Adrenal gland (tissue), 12 donors: ENCODE measurements around the gene MAN1C1. TPM values are rescaled to one million over a fixed set of nuclear protein-coding genes. Genes with fewer than 3 reads are reported as not detected.

ENCODE experiments used
- DNase-seq, 7 donors: peaks; one replicate each; pipeline ENCODE4 v3.0.0-alpha.2; 2019 to 2020
- H3K27ac ChIP-seq, 5 donors: fragments of 200-600 bp; sonication (generic) in 4 of 5; 1 replicate in 3 of 5; 2 replicates in 2 of 5; pipeline versions ENCODE4 v1.5.1 to v1.8.0; 2016 to 2020; ENCODE audit warnings: mild to moderate bottlenecking in 1 of 5
- H3K27me3 ChIP-seq: fragments of 200-600 bp; 2 replicates; pipeline ENCODE4 v1.8.0; 2021
- H3K36me3 ChIP-seq, 2 donors: fragments of 200-600 bp; replicated peaks in 1 of 2; 1 replicate in 1 of 2; 2 replicates in 1 of 2; pipeline versions ENCODE4 v1.5.1 to v1.8.0; 2018 to 2022
- H3K4me1 ChIP-seq, 2 donors: fragments of 200-600 bp; replicated peaks in 1 of 2; 1 replicate in 1 of 2; 2 replicates in 1 of 2; pipeline versions ENCODE4 v1.5.1 to v1.8.0; 2018 to 2021
- H3K4me3 ChIP-seq, 4 donors: fragments of 200-600 bp; sonication (generic) in 3 of 4; one replicate each; pipeline ENCODE4 v1.5.1; 2016 to 2018
- H3K9me3 ChIP-seq, 3 donors: fragments of 200-600 bp; sonication (generic) in 1 of 3; replicated peaks in 1 of 3; 1 replicate in 2 of 3; 2 replicates in 1 of 3; pipeline versions ENCODE4 v1.5.1 to v1.8.0; 2016 to 2021
- CTCF ChIP-seq, 6 experiments: fragments of 450-650 bp in 4 of 6; fragments of 200-600 bp in 2 of 6; sonication (generic) in 1 of 6; IDR thresholded peaks; 1 replicate in 5 of 6; 2 replicates in 1 of 6; pipeline versions ENCODE4 v1.5.1 to v1.8.0; 2016 to 2021; ENCODE audit warnings: antibody characterized with exemption in 6 of 6, mild to moderate bottlenecking in 2 of 6, moderate library complexity in 1 of 6
- POLR2A ChIP-seq, 2 donors: fragments of 450-650 bp; IDR thresholded peaks; one replicate each; pipeline ENCODE4 v1.6.1; 2017; ENCODE audit warnings: antibody characterized with exemption in 2 of 2, mild to moderate bottlenecking in 2 of 2, moderate library complexity in 1 of 2
- WGBS, 4 donors: extraction: QIAGEN DNeasy Blood & Tissue Kit in 2 of 4; methylation state at CpG; one replicate each; pipeline versions ENCODE4 v1.1.5 to v1.1.7; 2013 to 2017; 5-methylcytosine and 5-hydroxymethylcytosine counted together
- intact Hi-C, 2 donors: fragments of 100-400 bp; cut with DNase I; formaldehyde crosslinking; loops; one replicate each; pipeline versions ENCODE4 v1.14.1 to v1.15.0; 2022 to 2023
- polyA plus RNA-seq, 3 donors: library from polyadenylated mRNA; stranded (reverse); fragments of 200-250 nt in 2 of 3; fragments of 350-450 nt in 1 of 3; fragmentation: Illumina TruSeq in 1 of 3; extraction: RNeasy Lipid Tissue Mini Kit (QIAGEN cat#74804) in 1 of 3; gene quantifications; one replicate each; pipeline ENCODE4 v1.2.3, GENCODE V29; 2013 to 2014
- total RNA-seq, 9 donors: library from RNA; depleted of rRNA in 4 of 9; stranded (reverse); fragments of >200 nt in 4 of 9; fragments of 120-200 nt in 1 of 9; fragmentation: NEBNext Ultra II Directional in 1 of 9; extraction: Animal tissue kit (Norgen Biotek cat#: 25700) in 1 of 9; gene quantifications; one replicate each; pipeline versions ENCODE4 v1.1.0 to v1.2.4, GENCODE V29; 2013 to 2023
- donor health status: healthy with polysubstance abuse.
- donor health status: Bipolar disorder and iron deficiency.
- donor health status: DM: yes; HTN: yes; CAD: no.
- donor health status: DM: no; HTN: no; CAD: no.
- donor health status: DM: no; HTN: no; CAD: no.
- donor health status: DM: yes; HTN: yes; CAD: no.

MAN1C1 gene
- total and polyA plus RNA-seq, 12 donors, result 2.7 to 58.7 (median 27.7) TPM

- no peaks in the 10 kb centered on the region for H3K27me3 ChIP-seq
- peak overlapping the region in 2 of 5 donors; percentile 34 to 57 for H3K27ac ChIP-seq
- intact Hi-C loops, result no loop called here
These were observed 48.0 kb downstream of the MAN1C1 start for GRCh38 chr1:25664357-25665199.

GRCh38 chr1:25666460-25666859 lies 49.9 kb downstream of the MAN1C1 start:
- TF ChIP-seq CTCF (IDR thresholded peaks at IDR 0.05) (no peak), POLR2A (IDR thresholded peaks at IDR 0.05) (no peak)
- Histone ChIP-seq H3K9me3 (no peaks in the 10 kb centered on the region), H3K4me3 (no peak overlapping the region), H3K27ac (no peak overlapping the region), H3K27me3 (no peaks in the 10 kb centered on the region), H3K4me1 (no peaks in the 10 kb centered on the region), H3K36me3 (no peaks in the 10 kb centered on the region)
- WGBS, 4 donors, result 77 to 83% (median 83%) methylated on average over 5 of the region's 5 CpGs
- intact Hi-C loops, result no loop called here
- DNase-seq, result no peak

More at GRCh38 chr1:25664357-25665199, 48.0 kb downstream of the MAN1C1 start:
- Histone ChIP-seq H3K4me1 (no peaks in the 10 kb centered on the region), H3K9me3 (no peaks in the 10 kb centered on the region), H3K36me3 (no peaks in the 10 kb centered on the region), H3K4me3 (no peak overlapping the region)
- peak in 1 of 6 experiments; percentile 10 for TF ChIP-seq CTCF (IDR thresholded peaks at IDR 0.05)
- TF ChIP-seq POLR2A (IDR thresholded peaks at IDR 0.05), result no peak
- 73 to 85% (median 84%) methylated on average over 14 of the region's 14 CpGs for WGBS, 4 donors
- DNase-seq, result peak in 1 of 7 donors; percentile 21

GRCh38 chr1:25668931-25669573 lies 52.5 kb downstream of the MAN1C1 start:
- DNase-seq, result no peak
- TF ChIP-seq CTCF (IDR thresholded peaks at IDR 0.05) (no peak), POLR2A (IDR thresholded peaks at IDR 0.05) (no peak)
- intact Hi-C loops, result no loop called here
- H3K27ac ChIP-seq, result no peak overlapping the region
- no peaks in the 10 kb centered on the region for H3K36me3 ChIP-seq
- WGBS, 4 donors, result 80 to 92% (median 87%) methylated on average over 8 to 9 of the region's 9 CpGs
- H3K4me3 ChIP-seq, result no peak overlapping the region
- H3K4me1 ChIP-seq, result no peaks in the 10 kb centered on the region
- H3K9me3 ChIP-seq, result no peaks in the 10 kb centered on the region
- no peaks in the 10 kb centered on the region for H3K27me3 ChIP-seq

GRCh38 chr1:25669781-25670567 lies 53.4 kb downstream of the MAN1C1 start:
- Histone ChIP-seq H3K27me3 (no peaks in the 10 kb centered on the region), H3K36me3 (no peaks in the 10 kb centered on the region), H3K4me1 (no peaks in the 10 kb centered on the region), H3K9me3 (no peaks in the 10 kb centered on the region), H3K4me3 (no peak overlapping the region), H3K27ac (no peak overlapping the region)
- 91 to 99% (median 93%) methylated on average over 3 to 4 of the region's 4 CpGs for whole genome bisulfite sequencing, 4 donors
- no peak for TF ChIP-seq POLR2A (IDR thresholded peaks at IDR 0.05)
- no peak for TF ChIP-seq CTCF (IDR thresholded peaks at IDR 0.05)
- DNase-seq, result no peak
- intact Hi-C loops, result no loop called here
